Esophagus squamous epithelium (tissue), 4 donors: ENCODE results near the gene MYL6.

ENCODE experiments used
- CTCF ChIP-seq, 6 experiments: fragments of 450-650 bp in 4 of 6; fragments of 200-600 bp in 2 of 6; sonication (generic) in 2 of 6; IDR thresholded peaks; one replicate each; pipeline ENCODE4 v1.5.1; 2016 to 2019; ENCODE audit warnings: antibody characterized with exemption in 6 of 6, mild to moderate bottlenecking in 4 of 6, moderate library complexity in 4 of 6
- POLR2A ChIP-seq, 4 donors: fragments of 450-650 bp; IDR thresholded peaks; one replicate each; pipeline ENCODE4 v1.6.1; 2017; ENCODE audit warnings: antibody characterized with exemption in 4 of 4, mild to moderate bottlenecking in 4 of 4, moderate library complexity in 3 of 4

DNA sequence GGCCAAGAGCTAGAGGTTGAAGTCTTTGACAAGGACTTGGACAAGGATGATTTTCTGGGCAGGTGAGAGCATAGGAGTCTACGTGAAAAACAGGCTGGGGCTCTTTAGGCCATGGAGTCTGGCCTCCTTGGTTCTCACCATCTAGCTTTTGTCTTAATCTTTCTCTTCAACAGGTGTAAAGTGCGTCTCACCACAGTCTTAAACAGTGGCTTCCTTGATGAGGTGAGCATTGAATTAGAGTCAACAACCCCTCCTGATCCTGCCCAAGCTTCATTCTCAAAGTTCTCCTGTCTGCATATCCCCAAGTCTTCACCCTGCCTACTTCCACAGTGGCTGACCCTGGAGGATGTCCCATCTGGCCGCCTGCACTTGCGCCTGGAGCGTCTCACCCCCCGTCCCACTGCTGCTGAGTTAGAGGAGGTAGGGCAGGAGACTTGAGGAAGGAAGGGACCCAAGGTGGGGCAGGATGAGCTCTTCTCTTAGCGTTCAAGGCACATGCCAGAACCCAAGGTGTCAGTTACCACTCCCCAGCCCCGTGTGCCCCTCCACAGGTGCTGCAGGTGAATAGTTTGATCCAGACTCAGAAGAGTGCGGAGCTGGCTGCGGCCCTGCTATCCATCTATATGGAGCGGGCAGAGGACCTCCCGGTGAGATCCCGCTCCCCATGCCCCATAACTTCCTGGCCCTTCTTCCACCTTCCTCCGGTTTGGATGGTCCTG, 20.1 kb upstream of the MYL6 start:
- TF ChIP-seq CTCF (IDR thresholded peaks at IDR 0.05) (no peak), POLR2A (IDR thresholded peaks at IDR 0.05) (no peak)
